H1 (cell line): ENCODE results near the gene NKAIN2.

Experiments used
- ASH2L ChIP-seq: fragments of 200-600, 300-600 bp; sonication (generic); IDR thresholded peaks from one replicate; pipeline ENCODE4 v1.7.1; 2017; ENCODE audit warnings: low read length
- POLR2A ChIP-seq, 2 experiments: IDR thresholded peaks; 1 replicate in 1 of 2; 2 replicates in 1 of 2; pipeline ENCODE4 v1.6.1; 2011; ENCODE audit warnings: low read depth in 2 of 2, low read length in 2 of 2, mild to moderate bottlenecking in 2 of 2; ENCODE audit errors: control extremely low read depth in 1 of 2
- SUZ12 ChIP-seq: fragments of 200-600 bp; sonication (generic); IDR thresholded peaks from 2 replicates; pipeline ENCODE4 v1.6.1; 2012; ENCODE audit warnings: mild to moderate bottlenecking, inconsistent platforms, low read length, moderate library complexity, mixed read lengths
- TF ChIP-seq, protein P1 (sequence below): IDR thresholded peaks from 2 replicates; pipeline ENCODE4 v1.6.1; 2011; ENCODE audit warnings: low read depth, mild to moderate bottlenecking, low read length; ENCODE audit not compliant: insufficient read depth

DNA sequence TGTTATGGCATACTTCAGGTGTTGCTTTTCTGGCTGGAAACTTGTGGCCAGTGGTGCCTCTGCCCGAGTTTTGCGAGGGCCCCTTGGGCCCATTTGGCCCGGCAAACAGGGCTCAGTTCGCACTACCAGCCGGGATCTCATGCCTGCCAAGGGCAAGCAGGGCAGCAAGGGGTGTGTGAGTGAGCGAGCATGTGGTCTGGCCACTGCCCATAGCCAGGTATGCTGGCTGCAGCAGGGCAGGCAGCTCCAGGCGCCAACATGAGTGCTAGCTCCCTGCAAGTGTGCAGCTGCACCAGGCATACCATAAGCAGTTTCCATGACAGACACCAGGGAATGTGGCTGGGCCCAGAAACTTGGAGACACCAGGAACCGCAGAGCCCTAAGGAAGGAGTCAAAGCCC lies 389.5 kb downstream of the NKAIN2 start:
- TF ChIP-seq POLR2A (IDR thresholded peaks at IDR 0.05; ENCODE audit: control extremely low read depth in 1 of 2, low read depth in 2 of 2, low read length in 2 of 2) (no peak), SUZ12 (no peak), ASH2L (no peak)
- TF ChIP-seq, protein P1, sequence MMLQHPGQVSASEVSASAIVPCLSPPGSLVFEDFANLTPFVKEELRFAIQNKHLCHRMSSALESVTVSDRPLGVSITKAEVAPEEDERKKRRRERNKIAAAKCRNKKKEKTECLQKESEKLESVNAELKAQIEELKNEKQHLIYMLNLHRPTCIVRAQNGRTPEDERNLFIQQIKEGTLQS: no peak
